Lower leg skin (tissue), 4 donors: ENCODE measurements around the gene RUNX1. TPM values are rescaled to one million over a fixed set of nuclear protein-coding genes. Genes with fewer than 3 reads are reported as not detected.

Source experiments
- DNase-seq, 2 donors: peaks; one replicate each; pipeline ENCODE4 v3.0.0-alpha.2; 2019; ENCODE audit warnings: low spot score in 2 of 2
- H3K4me3 ChIP-seq: fragments of 200-600 bp; sonication (generic); 2 replicates; pipeline ENCODE4 v1.5.1; 2017; ENCODE audit warnings: mild to moderate bottlenecking, low read depth; ENCODE audit not compliant: poor library complexity, severe bottlenecking
- CTCF ChIP-seq, 3 donors: fragments of 450-650 bp; IDR thresholded peaks; one replicate each; pipeline ENCODE4 v1.5.1; 2016; ENCODE audit warnings: antibody characterized with exemption in 3 of 3, mild to moderate bottlenecking in 3 of 3, moderate library complexity in 2 of 3
- POLR2A ChIP-seq, 2 donors: fragments of 450-650 bp; IDR thresholded peaks; one replicate each; pipeline ENCODE4 v1.6.1; 2016 to 2017; ENCODE audit warnings: antibody characterized with exemption in 2 of 2, mild to moderate bottlenecking in 1 of 2, moderate library complexity in 1 of 2
- WGBS, 2 donors: methylation state at CpG; one replicate each; pipeline ENCODE4 v1.1.5; 2018; 5-methylcytosine and 5-hydroxymethylcytosine counted together
- intact Hi-C: fragments of 100-400 bp; cut with DNase I; formaldehyde crosslinking; loops from one replicate; pipeline ENCODE4 v1.15.0; 2023; ENCODE audit warnings: low total_unique reads
- total RNA-seq, 4 donors: library from RNA; depleted of rRNA; stranded (reverse); fragments of >200 nt; gene quantifications; one replicate each; pipeline ENCODE4 v1.1.0, GENCODE V29; 2016

RUNX1 gene
- total RNA-seq, 4 donors from 2014 or later: 7.3 to 29.1 (median 18.1) TPM

GRCh38 chr21:34992736-34993398 lies 56.2 kb downstream of the RUNX1 start:
- H3K4me3 ChIP-seq: no peak overlapping the region
- WGBS, 2 donors: 54 to 67% methylated on average over 10 to 12 of the region's 13 CpGs
- intact Hi-C loops: no loop called here
- peak; percentile 71 to 89 for DNase-seq
- TF ChIP-seq CTCF (IDR thresholded peaks at IDR 0.05) (no peak), POLR2A (IDR thresholded peaks at IDR 0.05) (no peak)

GRCh38 chr21:34992180-34992579 lies 56.9 kb downstream of the RUNX1 start:
- TF ChIP-seq POLR2A (IDR thresholded peaks at IDR 0.05) (no peak), CTCF (IDR thresholded peaks at IDR 0.05) (no peak)
- no peak for DNase-seq
- WGBS, 2 donors: 57 to 66% methylated on average over 4 of the region's 4 CpGs
- intact Hi-C loops: no loop called here
- H3K4me3 ChIP-seq: no peak overlapping the region

- H3K4me3 ChIP-seq: no peak overlapping the region
- intact Hi-C loops: no loop called here
- DNase-seq: no peak
- TF ChIP-seq CTCF (IDR thresholded peaks at IDR 0.05): no peak
- WGBS, 2 donors: 83 to 84% methylated on average over 10 of the region's 10 CpGs
Observed at GRCh38 chr21:34991366-34991957, 57.6 kb downstream of the RUNX1 start.

- intact Hi-C loops: no loop called here
- WGBS, 2 donors: 96 to 98% methylated on average over 8 of the region's 8 CpGs
- no peak for DNase-seq
- TF ChIP-seq CTCF (IDR thresholded peaks at IDR 0.05) (no peak), POLR2A (IDR thresholded peaks at IDR 0.05) (no peak)
- H3K4me3 ChIP-seq: no peak overlapping the region
Observed at GRCh38 chr21:34990842-34991241, 58.3 kb downstream of the RUNX1 start.

GRCh38 chr21:34989337-34990151 lies 59.6 kb downstream of the RUNX1 start:
- no peak for DNase-seq
- no peak for TF ChIP-seq CTCF (IDR thresholded peaks at IDR 0.05)
- no peak for TF ChIP-seq POLR2A (IDR thresholded peaks at IDR 0.05)

More at GRCh38 chr21:34989337-34990151, 59.6 kb downstream of the RUNX1 start:
- WGBS, 2 donors: 81% methylated on average over 6 of the region's 6 CpGs
- H3K4me3 ChIP-seq: no peak overlapping the region
- intact Hi-C loops: no loop called here
